Fibroblast of pulmonary artery (primary cell): ENCODE measurements around the gene BBIP1.
"Not testable (repeated sequence)": the region's sequence is repeated elsewhere in the genome, so short reads cannot be mapped to it uniquely, and the experiment has no call there.

ENCODE experiments used
- DNase-seq: peaks from one replicate; pipeline ENCODE4 v3.0.0-alpha.2; 2010; ENCODE audit warnings: low read depth
- H3K4me3 ChIP-seq: replicated peaks from 2 replicates; pipeline ENCODE4 v1.5.1; 2011; ENCODE audit warnings: low read depth, mild to moderate bottlenecking, control low read depth, low read length, moderate library complexity
- TF ChIP-seq, protein P1 (sequence below): IDR thresholded peaks from 2 replicates; pipeline ENCODE4 v1.5.1; 2011; ENCODE audit warnings: mild to moderate bottlenecking, control low read depth, low read length, inconsistent platforms; ENCODE audit errors: missing control alignments

The BBIP1 gene

DNA sequence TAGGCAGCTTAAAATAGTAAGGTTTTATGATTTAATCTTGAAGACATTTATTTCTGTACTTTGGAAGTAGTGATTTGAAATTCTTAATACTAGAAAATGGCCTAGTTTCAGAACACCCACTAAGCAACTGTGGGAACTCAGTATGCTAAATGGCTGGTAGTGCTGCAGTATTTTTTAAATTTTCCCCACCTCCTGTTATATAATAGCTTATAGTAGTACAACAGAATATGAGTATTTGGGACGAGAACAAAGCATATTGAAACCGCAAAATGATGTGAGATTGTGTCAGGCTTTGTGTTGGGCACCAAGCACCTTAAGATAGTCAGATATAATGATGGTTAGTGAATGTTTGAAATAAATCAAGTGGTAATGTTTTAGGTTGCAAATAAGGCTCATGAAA lies 8.5 kb upstream of the BBIP1 start:
- DNase-seq, result no peak
- no peak overlapping the region for H3K4me3 ChIP-seq
- TF ChIP-seq, protein P1, sequence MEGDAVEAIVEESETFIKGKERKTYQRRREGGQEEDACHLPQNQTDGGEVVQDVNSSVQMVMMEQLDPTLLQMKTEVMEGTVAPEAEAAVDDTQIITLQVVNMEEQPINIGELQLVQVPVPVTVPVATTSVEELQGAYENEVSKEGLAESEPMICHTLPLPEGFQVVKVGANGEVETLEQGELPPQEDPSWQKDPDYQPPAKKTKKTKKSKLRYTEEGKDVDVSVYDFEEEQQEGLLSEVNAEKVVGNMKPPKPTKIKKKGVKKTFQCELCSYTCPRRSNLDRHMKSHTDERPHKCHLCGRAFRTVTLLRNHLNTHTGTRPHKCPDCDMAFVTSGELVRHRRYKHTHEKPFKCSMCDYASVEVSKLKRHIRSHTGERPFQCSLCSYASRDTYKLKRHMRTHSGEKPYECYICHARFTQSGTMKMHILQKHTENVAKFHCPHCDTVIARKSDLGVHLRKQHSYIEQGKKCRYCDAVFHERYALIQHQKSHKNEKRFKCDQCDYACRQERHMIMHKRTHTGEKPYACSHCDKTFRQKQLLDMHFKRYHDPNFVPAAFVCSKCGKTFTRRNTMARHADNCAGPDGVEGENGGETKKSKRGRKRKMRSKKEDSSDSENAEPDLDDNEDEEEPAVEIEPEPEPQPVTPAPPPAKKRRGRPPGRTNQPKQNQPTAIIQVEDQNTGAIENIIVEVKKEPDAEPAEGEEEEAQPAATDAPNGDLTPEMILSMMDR, result no peak

DNA sequence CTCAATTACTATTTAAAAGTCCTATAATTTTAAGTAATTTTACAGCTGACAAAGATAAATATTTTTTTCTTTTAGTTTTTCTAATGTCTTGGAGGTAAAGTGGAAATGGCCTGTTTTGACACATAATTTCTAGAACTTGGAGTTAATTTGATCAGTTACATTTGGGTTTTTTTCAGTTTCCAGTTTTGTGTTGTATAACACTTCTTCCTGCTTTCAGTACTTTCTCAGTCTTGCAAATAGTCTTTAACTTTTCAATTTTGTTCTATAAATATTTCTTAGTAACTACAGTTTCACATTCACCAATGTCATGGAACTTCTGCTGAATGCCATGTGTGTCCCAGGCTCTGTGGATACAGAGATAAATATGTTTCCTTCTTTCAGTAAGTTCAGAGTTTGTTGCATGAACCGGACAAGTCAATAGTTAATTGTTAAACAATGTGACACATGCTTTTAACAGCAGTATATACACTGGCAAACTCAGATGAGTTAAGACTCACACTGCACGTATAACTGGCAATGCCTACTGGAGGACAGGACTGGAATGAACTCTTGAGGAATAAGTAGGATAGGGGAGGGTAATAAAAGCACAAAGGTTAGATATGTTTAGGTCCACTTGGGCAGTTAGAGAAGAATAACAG lies 5.0 kb upstream of the BBIP1 start:
- DNase-seq, result no peak
- TF ChIP-seq, protein P1, result no peak
- H3K4me3 ChIP-seq, result no peak overlapping the region

DNA sequence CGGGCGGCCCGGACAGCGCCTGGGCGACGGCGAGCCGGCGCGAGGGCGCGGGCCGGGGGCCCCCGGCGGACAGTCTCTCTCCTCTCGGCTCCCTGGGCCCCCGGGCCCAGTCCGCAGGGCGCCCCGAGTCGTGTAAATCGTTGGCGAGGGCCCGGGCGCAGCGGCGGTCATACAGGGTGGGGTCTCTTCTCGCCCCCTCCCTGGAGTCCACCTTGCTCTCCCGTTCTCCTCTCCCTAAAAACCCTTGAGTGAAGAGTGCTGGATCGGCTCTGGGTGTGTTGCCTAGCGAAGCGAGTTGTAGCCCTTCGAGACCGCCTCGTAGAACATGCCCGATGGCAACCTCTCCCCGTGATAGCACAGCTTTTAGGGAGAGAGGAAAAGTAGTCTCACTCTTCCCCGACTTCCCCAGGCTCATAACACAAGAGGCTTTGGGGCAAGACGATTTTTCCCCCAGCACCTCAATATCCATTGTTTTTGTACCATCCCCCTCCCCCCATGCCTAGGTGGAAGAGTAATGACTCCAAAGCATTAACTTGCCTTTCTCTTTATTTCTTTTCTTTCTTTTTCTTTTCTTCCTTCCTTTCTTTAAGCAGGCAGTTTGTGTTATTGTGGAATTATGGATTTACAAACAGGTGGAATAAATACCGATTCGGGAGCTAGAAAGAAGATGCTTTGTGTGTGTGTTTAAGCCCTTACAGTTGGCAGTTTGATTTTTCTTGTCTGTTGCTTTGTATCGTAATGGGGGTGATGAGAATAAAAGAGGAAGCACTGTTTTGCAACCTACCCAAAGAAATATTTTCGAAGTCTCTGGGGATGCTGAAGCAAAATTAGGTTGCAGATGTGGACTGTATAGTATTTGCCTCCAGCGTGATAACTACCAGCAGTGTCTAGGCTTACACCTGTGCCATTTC lies 1.2 kb upstream of the BBIP1 start:
- TF ChIP-seq, protein P1, result no peak
- peak; percentile 64 for DNase-seq
- H3K4me3 ChIP-seq, result peak overlapping the region; percentile 90

DNA sequence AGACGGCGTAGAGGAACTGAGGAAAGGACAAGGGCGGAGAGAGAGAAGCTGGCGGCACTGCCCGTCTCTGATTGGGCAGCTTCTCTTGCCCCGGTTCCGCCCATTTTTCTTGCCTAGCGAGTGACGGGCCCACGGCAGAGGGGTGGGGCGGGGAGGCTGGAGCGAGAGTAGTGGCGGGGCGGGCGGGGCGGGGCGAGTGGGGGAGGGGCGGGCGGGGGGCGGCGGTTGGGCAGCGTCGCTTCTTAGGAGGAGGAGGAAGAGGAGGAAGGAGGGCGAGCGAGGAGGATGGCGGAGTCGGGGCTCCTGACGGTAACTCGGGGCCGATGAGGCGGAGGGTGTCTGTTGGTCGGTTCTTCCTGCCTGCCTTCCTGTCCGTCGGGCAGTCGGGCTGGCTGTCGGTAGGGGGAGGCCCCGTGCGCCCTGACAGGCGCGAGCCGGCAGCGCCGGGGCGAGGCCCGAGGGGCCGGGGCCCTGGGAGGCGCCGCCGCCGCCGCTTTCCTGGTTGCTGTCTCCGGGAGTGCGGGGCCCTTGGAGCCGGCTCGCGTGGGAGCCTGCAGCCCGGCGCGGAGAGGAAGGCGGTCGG lies 460 bp upstream of the BBIP1 start, which contains the start of gene SHOC2:
Gene SHOC2 (plus strand): TSS at position 256 of the 583 bp plus-strand sequence. CDS start 44,755 bp downstream, outside the sequence.
- DNase-seq, result no peak
- H3K4me3 ChIP-seq, result peak within 1 kb of the TSS; percentile 92
- TF ChIP-seq, protein P1, result no peak

DNA sequence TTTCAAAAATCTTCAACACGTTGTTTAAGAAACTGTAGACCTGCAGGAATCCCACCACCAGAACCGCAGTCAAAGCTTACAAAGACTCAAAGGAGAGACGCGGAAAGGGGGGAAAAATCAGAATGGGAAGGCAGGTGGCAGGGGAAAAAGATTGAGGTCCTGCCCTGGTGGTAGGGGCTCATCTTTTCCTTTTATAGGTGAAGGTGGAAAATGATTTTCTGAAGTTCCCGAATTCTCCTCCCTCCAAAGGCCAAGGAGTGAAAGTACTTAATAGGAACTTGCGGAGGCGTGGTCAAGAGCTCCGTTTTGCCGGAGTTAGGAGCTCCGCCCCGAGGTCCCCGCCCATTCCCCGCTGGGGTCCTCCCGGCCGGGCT lies 724 bp downstream of the BBIP1 start:
- DNase-seq, result peak; percentile 97
- peak overlapping the region; percentile 92 for H3K4me3 ChIP-seq
- TF ChIP-seq, protein P1, result no peak

DNA sequence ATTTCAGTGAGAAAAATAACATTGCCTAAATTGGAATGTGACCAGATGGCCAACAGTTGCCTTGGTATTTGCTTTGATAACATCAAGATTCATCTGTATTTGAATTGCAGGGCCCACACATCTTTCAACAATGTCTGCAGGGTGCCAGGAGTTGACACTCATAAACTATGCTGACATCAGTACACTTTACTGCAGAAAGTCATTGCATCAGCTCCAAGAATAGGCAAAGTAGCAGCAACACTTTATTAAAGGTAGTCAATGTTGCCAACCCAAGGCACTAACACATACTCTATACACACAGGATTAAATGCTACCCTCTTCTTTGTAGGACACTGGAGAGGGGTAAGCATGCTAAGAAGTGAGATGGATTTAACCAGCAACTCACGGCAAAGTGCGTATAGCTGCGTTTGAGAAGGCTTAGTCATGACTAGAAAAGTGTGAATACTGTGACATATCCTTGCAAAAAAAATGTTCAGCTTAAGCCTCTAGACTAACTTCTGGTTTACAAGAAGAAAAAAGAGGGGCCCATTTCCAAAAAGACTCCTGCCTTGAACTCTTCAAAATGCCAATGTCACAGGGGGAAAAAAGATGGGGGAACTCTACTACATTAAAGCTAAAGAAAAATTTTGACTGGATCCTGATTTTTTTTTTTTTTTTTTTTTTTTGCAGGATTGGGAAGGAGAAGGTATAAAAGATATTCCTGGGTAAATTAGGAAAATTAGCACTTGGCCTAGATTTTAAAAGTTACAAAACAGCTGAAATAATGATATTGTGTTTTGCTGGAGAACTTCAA lies 2.2 kb downstream of the BBIP1 start:
- TF ChIP-seq, protein P1, result no peak
- no peak overlapping the region for H3K4me3 ChIP-seq
- DNase-seq, result peak; percentile 63

DNA sequence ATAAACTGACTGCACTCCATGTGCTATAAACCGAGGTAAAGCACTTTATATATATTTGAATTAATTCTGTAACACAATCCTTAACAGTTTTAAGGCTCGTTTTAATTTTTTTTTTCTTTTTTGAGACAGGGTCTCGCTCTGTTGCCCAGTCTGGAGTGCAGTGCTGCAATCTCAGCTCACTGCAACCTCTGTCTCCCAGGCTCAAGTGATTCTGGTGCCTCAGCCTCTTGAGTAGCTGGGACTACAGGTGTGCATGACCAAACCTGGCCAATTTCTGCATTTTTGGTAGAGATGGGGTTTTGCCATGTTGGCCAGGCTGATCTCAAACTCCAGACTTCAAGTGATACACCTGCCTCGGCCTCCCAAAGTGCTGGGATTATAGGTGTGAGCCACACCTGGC lies 3.4 kb downstream of the BBIP1 start:
- not testable (repeated sequence) for DNase-seq, H3K4me3 ChIP-seq
